Calu3 (cell line): Measurements from ENCODE around the gene SFMBT1. TPM values are rescaled to one million over a fixed set of nuclear protein-coding genes. Genes with fewer than 3 reads are reported as not detected.

Source experiments
- BruUV-seq: library from RNA; stranded (reverse); fragments of 400-500 nt; replicated peaks from 2 replicates; lab custom pipeline; 2021; lab: Mats Ljungman, UMichigan
- CTCF ChIA-PET: fragments of 300-600 bp; sonication (Branson Sonifier 250); formaldehyde crosslinking; loops from one replicate; lab custom pipeline; 2022; ENCODE audit warnings: antibody characterized with exemption; lab: Charles Lee
- DNase-seq: peaks from one replicate; pipeline ENCODE4 v3.0.0; 2022
- H3K27ac Mint-ChIP-seq: one replicate; pipeline ENCODE4 v1.8.0; 2022; ENCODE audit warnings: mixed read lengths; ENCODE audit not compliant: unreplicated experiment
- H3K27me3 Mint-ChIP-seq: one replicate; pipeline ENCODE4 v1.8.0; 2022; ENCODE audit warnings: mixed read lengths; ENCODE audit not compliant: unreplicated experiment
- H3K36me3 Mint-ChIP-seq: one replicate; pipeline ENCODE4 v1.8.0; 2022; ENCODE audit warnings: mild to moderate bottlenecking, moderate library complexity, mixed read lengths; ENCODE audit not compliant: insufficient read depth, unreplicated experiment
- H3K4me1 Mint-ChIP-seq: one replicate; pipeline ENCODE4 v1.8.0; 2022; ENCODE audit warnings: mild to moderate bottlenecking, low read depth, mixed read lengths; ENCODE audit not compliant: unreplicated experiment
- H3K4me3 Mint-ChIP-seq: one replicate; pipeline ENCODE4 v1.8.0; 2022; ENCODE audit warnings: mild to moderate bottlenecking, low read depth, moderate library complexity, mixed read lengths; ENCODE audit not compliant: unreplicated experiment
- H3K9me3 Mint-ChIP-seq: one replicate; pipeline ENCODE4 v1.8.0; 2022; ENCODE audit warnings: low read depth, mixed read lengths; ENCODE audit not compliant: unreplicated experiment
- intact Hi-C: fragments of 100-400 bp; cut with micrococcal nuclease; formaldehyde crosslinking; loops from one replicate; pipeline ENCODE4 v1.10.0; 2022; ENCODE audit not compliant: unreplicated experiment
- total RNA-seq: library from RNA; stranded (reverse); gene quantifications from 2 replicates; pipeline ENCODE4 v1.2.3, GENCODE V29; 2022
- TF ChIP-seq, protein P1 (sequence below): fragments of 200-600 bp; IDR thresholded peaks from one replicate; pipeline ENCODE4 v1.8.0; 2022; ENCODE audit warnings: antibody characterized with exemption; ENCODE audit not compliant: unreplicated experiment

Gene SFMBT1
- total RNA-seq, 1 experiment from 2014 or later: 36.6 TPM

DNA sequence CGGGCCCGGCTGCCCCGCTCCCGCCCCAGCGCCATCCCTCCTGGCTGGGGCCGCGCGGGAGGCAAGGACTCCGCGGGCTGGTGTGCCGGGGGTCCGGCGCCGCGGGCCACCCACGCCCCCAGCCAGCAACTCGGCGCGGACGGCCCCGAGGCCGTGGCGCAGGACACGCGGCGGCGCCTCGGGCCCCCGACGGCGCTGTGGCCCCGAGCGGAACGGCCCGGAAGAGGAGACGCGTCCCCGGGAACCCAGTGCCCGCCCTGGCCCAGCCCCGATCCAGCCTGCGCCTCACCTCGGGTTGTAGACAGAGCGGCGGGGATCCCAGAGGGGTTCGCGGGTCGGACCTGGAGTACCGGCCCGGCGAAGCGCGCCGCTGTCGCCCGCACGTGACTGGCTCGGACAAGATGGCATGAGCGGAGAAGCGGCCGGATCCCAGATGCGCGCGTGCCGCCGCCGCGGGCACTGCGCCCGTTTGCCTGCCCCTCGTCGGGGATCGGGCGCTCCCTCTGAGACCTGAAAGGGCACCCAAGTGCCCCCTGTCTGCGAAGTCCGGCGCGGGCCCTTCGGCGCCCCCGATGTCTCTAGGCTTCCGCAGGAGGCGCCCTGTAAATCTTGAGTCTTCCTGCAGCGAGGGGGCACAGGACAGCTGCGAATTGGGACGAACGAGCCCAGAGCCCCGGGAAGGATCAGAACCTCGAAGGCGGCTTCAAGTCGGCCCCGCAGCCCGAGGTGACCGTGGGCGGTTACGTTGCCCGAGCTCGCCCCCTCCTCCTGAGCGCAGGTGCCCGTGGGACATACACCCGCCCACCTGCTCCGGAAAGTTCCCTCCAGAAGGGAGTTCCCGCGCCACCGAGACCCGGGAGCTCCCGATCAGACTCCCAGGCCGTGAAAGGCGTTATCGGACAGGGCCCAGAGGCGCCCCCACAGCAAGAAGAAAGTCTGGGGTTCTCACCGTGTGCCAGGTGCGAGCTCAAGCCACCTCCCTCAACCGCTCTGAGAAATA lies 598 bp upstream of the SFMBT1 start:
- H3K27ac Mint-ChIP-seq: peak overlapping the region; percentile 75
- TF ChIP-seq, protein P1, sequence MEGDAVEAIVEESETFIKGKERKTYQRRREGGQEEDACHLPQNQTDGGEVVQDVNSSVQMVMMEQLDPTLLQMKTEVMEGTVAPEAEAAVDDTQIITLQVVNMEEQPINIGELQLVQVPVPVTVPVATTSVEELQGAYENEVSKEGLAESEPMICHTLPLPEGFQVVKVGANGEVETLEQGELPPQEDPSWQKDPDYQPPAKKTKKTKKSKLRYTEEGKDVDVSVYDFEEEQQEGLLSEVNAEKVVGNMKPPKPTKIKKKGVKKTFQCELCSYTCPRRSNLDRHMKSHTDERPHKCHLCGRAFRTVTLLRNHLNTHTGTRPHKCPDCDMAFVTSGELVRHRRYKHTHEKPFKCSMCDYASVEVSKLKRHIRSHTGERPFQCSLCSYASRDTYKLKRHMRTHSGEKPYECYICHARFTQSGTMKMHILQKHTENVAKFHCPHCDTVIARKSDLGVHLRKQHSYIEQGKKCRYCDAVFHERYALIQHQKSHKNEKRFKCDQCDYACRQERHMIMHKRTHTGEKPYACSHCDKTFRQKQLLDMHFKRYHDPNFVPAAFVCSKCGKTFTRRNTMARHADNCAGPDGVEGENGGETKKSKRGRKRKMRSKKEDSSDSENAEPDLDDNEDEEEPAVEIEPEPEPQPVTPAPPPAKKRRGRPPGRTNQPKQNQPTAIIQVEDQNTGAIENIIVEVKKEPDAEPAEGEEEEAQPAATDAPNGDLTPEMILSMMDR: peak; percentile 59
- peak; percentile 82 for DNase-seq
- H3K27me3 Mint-ChIP-seq: no peaks in the 10 kb centered on the region
- CTCF ChIA-PET: interaction anchor here (0.9 to 1.1 kb wide), 4 partner anchors 9 to 47 kb away, joined by 3 to 4 read pairs (median 3); no protein-coding TSS in a partner anchor
- intact Hi-C loops: no loop called here
- BruUV-seq: no TSS peak
- H3K4me1 Mint-ChIP-seq: peaks cover 8% of the 10 kb centered on the region
- peaks cover 32% of the 10 kb centered on the region for H3K36me3 Mint-ChIP-seq
- peak overlapping the region; percentile 88 for H3K4me3 Mint-ChIP-seq
- no peaks in the 10 kb centered on the region for H3K9me3 Mint-ChIP-seq

DNA sequence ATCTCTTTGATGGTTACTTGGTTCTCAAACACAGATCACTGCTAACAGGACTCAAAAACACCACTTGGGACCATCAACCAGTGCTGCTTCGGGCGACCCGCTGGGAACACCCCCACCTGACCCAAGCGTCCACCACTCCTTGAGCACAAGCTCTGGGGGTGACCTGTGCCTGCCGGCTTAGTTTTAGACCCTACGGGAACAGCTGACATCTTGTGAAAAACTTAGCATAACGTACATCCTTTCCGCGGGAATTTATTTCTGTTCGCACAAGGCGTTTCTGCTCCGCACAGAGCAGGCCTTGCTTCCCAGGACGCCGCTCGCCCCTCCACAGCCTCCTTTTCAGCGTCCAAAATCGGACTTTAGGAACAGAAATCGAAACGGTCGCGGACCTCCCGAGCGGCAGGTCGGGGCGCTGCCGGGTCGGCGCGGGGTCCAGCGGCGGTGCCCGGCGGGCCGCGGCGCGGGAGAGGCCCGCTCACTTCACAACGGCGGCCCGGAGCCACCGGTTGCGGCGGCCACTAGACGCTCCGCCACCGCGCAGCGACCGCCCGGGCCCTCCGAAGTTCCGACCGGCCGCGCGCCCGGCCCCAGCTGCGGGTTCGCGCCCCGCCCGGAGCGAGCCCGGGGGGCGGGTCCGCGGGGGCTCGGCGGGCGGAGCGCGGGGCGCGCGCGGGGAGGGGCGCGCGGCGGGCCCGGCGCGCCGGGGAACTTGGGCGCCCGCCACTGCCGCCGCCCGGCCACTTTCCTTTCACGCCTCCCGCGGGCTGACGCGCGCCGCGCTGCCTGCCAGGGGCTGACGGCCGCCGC lies 959 bp downstream of the SFMBT1 start:
- H3K36me3 Mint-ChIP-seq: peaks cover 32% of the 10 kb centered on the region
- TF ChIP-seq, protein P1: no peak
- no TSS peak for BruUV-seq
- CTCF ChIA-PET: no interaction called here
- no peak overlapping the region for H3K27ac Mint-ChIP-seq
- peak overlapping the region; percentile 88 for H3K4me3 Mint-ChIP-seq
- DNase-seq: peak; percentile 63
- intact Hi-C loops: loop anchor here (5.0 kb wide), 1 partner anchor 48 kb away; no protein-coding TSS in a partner anchor
- no peaks in the 10 kb centered on the region for H3K27me3 Mint-ChIP-seq
- peaks cover 17% of the 10 kb centered on the region for H3K4me1 Mint-ChIP-seq
- H3K9me3 Mint-ChIP-seq: no peaks in the 10 kb centered on the region

DNA sequence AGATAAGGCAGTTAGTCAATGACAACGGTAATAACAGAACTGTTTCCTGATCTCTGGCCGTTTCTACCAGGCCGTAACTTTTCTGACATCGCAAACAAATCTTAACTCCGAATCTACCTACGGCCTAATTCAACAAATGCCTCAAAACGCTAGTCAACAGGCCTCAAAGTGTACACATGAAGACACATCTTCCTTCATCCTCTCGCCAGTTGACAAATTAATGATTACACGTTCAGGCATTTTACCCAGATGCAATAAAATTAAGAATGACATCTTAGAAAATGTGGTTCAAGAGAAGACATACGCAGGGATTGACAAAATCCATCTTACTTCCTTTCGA lies 1.5 kb downstream of the SFMBT1 start:
- Mint-ChIP-seq H3K27me3 (no peaks in the 10 kb centered on the region), H3K4me1 (peaks cover 18% of the 10 kb centered on the region), H3K4me3 (peak overlapping the region; percentile 88), H3K9me3 (no peaks in the 10 kb centered on the region), H3K27ac (no peak overlapping the region), H3K36me3 (peaks cover 32% of the 10 kb centered on the region)
- DNase-seq: no peak
- BruUV-seq: no TSS peak
- intact Hi-C loops: loop anchor here (5.0 kb wide), 1 partner anchor 47 kb away; no protein-coding TSS in a partner anchor
- CTCF ChIA-PET: no interaction called here
- TF ChIP-seq, protein P1: no peak

DNA sequence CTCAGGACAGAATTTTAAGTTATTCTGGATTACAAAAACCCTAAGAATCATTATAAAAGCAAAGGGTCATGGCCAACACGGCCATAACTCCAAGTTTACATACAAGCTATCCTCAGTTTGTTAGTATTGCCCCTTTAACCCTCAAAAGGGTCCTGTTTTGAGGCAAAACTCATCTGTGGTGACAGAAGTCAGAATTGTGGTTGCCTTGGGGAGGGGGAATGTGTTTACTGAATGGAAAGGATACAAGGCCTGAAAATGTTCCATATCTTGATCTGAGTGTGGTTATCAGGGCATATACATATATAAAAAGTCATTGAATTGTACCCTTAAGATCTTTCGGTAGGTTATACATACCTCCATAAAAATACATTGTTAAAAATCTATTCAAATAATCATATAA lies 2.1 kb downstream of the SFMBT1 start:
- peaks cover 32% of the 10 kb centered on the region for H3K36me3 Mint-ChIP-seq
- H3K27ac Mint-ChIP-seq: no peak overlapping the region
- intact Hi-C loops: loop anchor here (5.0 kb wide), 1 partner anchor 46 kb away; no protein-coding TSS in a partner anchor
- no peaks in the 10 kb centered on the region for H3K9me3 Mint-ChIP-seq
- DNase-seq: no peak
- H3K4me1 Mint-ChIP-seq: peaks cover 24% of the 10 kb centered on the region
- TF ChIP-seq, protein P1: no peak
- BruUV-seq: TSS peak; percentile 38
- CTCF ChIA-PET: no interaction called here
- no peaks in the 10 kb centered on the region for H3K27me3 Mint-ChIP-seq
- H3K4me3 Mint-ChIP-seq: peak overlapping the region; percentile 88
